Suprapubic skin (tissue), 3 donors: Measurements from ENCODE around the gene TYMP.

Source experiments
- CTCF ChIP-seq, 2 donors: fragments of 200-600 bp in 1 of 2; fragments of 450-650 bp in 1 of 2; sonication (generic) in 1 of 2; IDR thresholded peaks; one replicate each; pipeline ENCODE4 v1.5.1; 2016 to 2019; ENCODE audit warnings: antibody characterized with exemption in 2 of 2, mild to moderate bottlenecking in 1 of 2, moderate library complexity in 1 of 2
- POLR2AphosphoS5 ChIP-seq, 3 donors: sonication (generic); formaldehyde crosslinking; IDR thresholded peaks; one replicate each; pipeline ENCODE4 v1.6.1; 2017; ENCODE audit warnings: antibody characterized with exemption in 3 of 3

GRCh38 chr22:50544078-50544745 is 14.4 kb upstream of the TYMP start:
- TF ChIP-seq CTCF (IDR thresholded peaks at IDR 0.05) (peak in 1 of 2 donors; percentile 45), POLR2AphosphoS5 (IDR thresholded peaks at IDR 0.05) (no peak)
